ENCODE results near the gene IPO13. TPM values are rescaled to one million over a fixed set of nuclear protein-coding genes. Genes with fewer than 3 reads are reported as not detected.
A peak's percentile ranks its signal among the peaks of the same experiment; 100 is the strongest.

The IPO13 gene
- total RNA-seq, 2 experiments from 2014 or later = 16.2 to 16.5 TPM

DNA sequence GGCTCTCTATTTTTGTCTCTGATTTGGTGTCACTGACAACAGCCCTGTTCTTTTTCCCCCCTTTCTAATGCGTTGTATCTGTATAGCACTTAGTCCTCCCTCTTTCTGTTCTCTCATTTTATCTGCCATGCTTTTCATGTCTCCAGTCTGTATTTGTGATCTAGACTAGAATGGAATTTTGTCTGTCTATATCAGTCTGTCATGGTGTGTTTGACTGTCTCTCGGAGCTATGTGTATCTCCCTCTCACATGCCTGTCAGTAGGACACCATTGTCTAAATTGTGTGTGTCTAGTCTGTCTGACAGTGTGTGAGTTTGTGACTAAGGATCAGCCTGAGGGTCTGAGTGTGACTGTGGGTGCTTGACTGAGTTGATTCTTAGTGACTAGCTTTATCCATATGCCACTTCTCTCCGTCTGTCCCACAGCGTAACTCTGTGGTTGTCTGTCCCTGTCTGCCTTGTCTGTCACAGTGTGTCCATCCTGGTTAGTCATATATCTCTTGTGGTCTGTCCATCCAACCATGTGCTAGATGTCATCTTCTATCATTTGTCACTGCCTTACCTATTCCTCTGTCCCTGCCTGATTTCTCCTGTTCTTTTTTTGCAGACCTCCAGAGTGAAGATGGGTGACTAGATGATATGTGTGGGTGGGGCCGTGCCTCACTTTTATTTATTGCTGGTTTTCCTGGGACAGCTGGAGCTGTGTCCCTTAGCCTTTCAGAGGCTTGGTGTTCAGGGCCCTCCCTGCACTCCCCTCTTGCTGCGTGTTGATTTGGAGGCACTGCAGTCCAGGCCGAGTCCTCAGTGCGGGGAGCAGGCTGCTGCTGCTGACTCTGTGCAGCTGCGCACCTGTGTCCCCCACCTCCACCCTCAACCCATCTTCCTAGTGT lies 30.9 kb downstream of the IPO13 start:
- peak overlapping the region; percentile 3 for H3K27ac Mint-ChIP-seq
- peak overlapping the region; percentile 78 for H3K4me3 Mint-ChIP-seq
- DNase-seq (no peak), ATAC-seq (no peak)
- no peaks in the 10 kb centered on the region for H3K27me3 Mint-ChIP-seq
- CTCF ChIA-PET = interaction anchor here (0.9 to 4.2 kb wide), 5 partner anchors 27 to 70 kb away, joined by 3 to 20 read pairs (median 5); partner anchors contain the start of gene IPO13
- POLR2A ChIA-PET = interaction anchor here (0.8 to 1.3 kb wide), 3 partner anchors 10 to 16 kb away, joined by 3 read pairs; no protein-coding TSS in a partner anchor
- TF ChIP-seq, protein P1, sequence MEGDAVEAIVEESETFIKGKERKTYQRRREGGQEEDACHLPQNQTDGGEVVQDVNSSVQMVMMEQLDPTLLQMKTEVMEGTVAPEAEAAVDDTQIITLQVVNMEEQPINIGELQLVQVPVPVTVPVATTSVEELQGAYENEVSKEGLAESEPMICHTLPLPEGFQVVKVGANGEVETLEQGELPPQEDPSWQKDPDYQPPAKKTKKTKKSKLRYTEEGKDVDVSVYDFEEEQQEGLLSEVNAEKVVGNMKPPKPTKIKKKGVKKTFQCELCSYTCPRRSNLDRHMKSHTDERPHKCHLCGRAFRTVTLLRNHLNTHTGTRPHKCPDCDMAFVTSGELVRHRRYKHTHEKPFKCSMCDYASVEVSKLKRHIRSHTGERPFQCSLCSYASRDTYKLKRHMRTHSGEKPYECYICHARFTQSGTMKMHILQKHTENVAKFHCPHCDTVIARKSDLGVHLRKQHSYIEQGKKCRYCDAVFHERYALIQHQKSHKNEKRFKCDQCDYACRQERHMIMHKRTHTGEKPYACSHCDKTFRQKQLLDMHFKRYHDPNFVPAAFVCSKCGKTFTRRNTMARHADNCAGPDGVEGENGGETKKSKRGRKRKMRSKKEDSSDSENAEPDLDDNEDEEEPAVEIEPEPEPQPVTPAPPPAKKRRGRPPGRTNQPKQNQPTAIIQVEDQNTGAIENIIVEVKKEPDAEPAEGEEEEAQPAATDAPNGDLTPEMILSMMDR (IDR thresholded peaks at IDR 0.05) = no peak
- peaks cover 48% of the 10 kb centered on the region for H3K36me3 Mint-ChIP-seq (ENCODE audit: low read depth)
- intact Hi-C loops (cut with micrococcal nuclease) = no loop called here
- H3K9me3 Mint-ChIP-seq = no peaks in the 10 kb centered on the region
- peaks cover 47% of the 10 kb centered on the region for H3K4me1 Mint-ChIP-seq (ENCODE audit: low read depth)

DNA sequence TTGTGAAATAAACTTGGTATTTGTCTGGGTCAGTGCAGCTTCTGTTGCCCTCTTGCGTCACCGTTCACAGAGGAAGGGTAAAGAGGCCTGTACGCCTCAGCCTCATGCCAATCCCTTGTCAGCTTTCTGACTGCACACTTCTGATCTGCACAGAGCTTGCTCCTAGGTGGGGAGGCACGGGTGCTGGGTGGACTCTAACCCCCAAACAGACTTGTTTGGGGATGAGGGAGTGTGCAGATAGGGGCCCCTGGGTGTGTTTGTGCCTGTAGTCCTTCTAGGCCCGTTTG lies 31.5 kb downstream of the IPO13 start:
- peaks cover 47% of the 10 kb centered on the region for H3K4me1 Mint-ChIP-seq (ENCODE audit: low read depth)
- intact Hi-C loops (cut with micrococcal nuclease) = no loop called here
- ATAC-seq (no peak), DNase-seq (no peak)
- peaks cover 48% of the 10 kb centered on the region for H3K36me3 Mint-ChIP-seq (ENCODE audit: low read depth)
- ChIA-PET CTCF (interaction anchor here (0.9 to 1.3 kb wide), 3 partner anchors 27 to 44 kb away, joined by 3 to 5 read pairs (median 3); partner anchors contain the start of gene IPO13), POLR2A (interaction anchor here (0.8 to 1.3 kb wide), 4 partner anchors 9 to 69 kb away, joined by 3 read pairs; no protein-coding TSS in a partner anchor)
- H3K4me3 Mint-ChIP-seq = peak overlapping the region; percentile 78
- no peaks in the 10 kb centered on the region for H3K9me3 Mint-ChIP-seq
- H3K27ac Mint-ChIP-seq = peak overlapping the region; percentile 65
- TF ChIP-seq, protein P1 (IDR thresholded peaks at IDR 0.05) = no peak
- H3K27me3 Mint-ChIP-seq = no peaks in the 10 kb centered on the region

DNA sequence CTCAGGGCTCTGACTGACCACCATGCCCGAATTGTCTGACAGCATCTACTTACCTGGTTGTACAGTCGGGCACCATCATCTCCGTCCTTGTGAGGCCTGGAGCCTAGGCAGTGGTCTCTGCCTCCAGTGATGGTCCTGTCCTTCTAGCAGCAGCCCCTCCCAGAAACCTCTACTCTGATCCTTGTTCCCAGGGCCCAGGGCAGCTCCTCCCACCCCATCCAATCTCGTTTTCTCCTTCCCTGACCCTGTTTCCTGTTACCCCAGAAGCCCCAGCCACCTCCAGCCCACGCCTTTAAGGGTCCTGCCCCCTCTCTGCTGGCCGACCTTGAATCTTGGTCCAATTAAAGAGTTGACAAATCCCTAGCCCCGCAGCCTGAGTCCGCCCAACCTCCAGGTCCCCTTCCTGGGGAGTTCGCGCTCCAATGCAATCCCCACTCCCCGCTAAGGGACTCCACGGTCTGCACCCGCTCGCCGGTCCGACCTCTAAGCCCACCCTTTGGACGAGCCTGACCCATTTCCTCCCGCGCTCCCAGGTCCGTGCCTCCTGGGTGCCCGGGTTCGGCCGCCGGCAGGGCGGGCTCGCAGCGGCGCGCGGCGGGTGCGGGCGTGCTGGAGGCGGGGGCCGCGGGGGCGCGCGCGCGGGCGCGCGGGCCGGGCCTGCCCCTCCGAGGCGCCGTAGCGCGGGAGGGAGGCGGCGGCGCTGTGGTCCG lies 32.0 kb downstream of the IPO13 start, which contains the start of gene B4GALT2:
TSS of gene B4GALT2 (plus strand) at position 660 of the 710 bp plus-strand sequence. CDS start 1,951 bp downstream, outside the sequence.
- H3K27me3 Mint-ChIP-seq = no peaks in the 10 kb centered on the region
- POLR2A ChIA-PET = interaction anchor here (0.9 kb wide), 2 partner anchors 15 to 69 kb away, joined by 3 read pairs; no protein-coding TSS in a partner anchor
- H3K4me1 Mint-ChIP-seq (ENCODE audit: low read depth) = peaks cover 43% of the 10 kb centered on the region
- peak within 1 kb of the TSS; percentile 80 for H3K27ac Mint-ChIP-seq
- H3K36me3 Mint-ChIP-seq (ENCODE audit: low read depth) = peaks cover 43% of the 10 kb centered on the region
- ATAC-seq = peak; percentile 9
- H3K4me3 Mint-ChIP-seq = peak within 1 kb of the TSS; percentile 86
- TF ChIP-seq, protein P1 (IDR thresholded peaks at IDR 0.05) = no peak
- no peaks in the 10 kb centered on the region for H3K9me3 Mint-ChIP-seq
- DNase-seq = peak; percentile 47
- CTCF ChIA-PET = interaction anchor here (0.9 to 1.3 kb wide), 3 partner anchors 26 to 44 kb away, joined by 3 to 5 read pairs (median 3); partner anchors contain the start of gene IPO13
- intact Hi-C loops (cut with micrococcal nuclease) = no loop called here

DNA sequence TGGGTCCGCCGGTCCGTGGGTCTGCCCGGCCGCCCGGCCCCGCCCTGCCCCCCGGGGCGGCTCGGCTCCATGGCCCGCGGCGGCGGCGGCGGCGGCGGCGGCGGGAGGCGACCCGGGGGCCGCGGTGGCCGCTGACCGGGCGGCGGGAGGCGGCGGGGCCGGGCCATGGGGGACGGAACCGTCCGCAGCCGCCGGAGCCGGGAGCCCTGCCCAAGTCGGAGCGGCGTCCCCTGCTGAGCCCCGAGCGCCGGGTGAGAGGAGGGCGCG lies 32.4 kb downstream of the IPO13 start:
- intact Hi-C loops (cut with micrococcal nuclease) = no loop called here
- Mint-ChIP-seq H3K27me3 (no peaks in the 10 kb centered on the region), H3K27ac (no peak overlapping the region), H3K4me3 (no peak overlapping the region), H3K9me3 (no peaks in the 10 kb centered on the region), H3K36me3 (ENCODE audit: low read depth) (peaks cover 40% of the 10 kb centered on the region), H3K4me1 (ENCODE audit: low read depth) (peaks cover 38% of the 10 kb centered on the region)
- ATAC-seq (no peak), DNase-seq (no peak)
- TF ChIP-seq, protein P1 (IDR thresholded peaks at IDR 0.05) = no peak
- ChIA-PET CTCF (no interaction called here), POLR2A (interaction anchor here (1.2 kb wide), 1 partner anchor 30 kb away, joined by 4 read pairs; no protein-coding TSS in a partner anchor)
